ENCODE data around the gene NUP214. TPM values are rescaled to one million over a fixed set of nuclear protein-coding genes. Genes with fewer than 3 reads are reported as not detected.
"Not testable (repeated sequence)": the region's sequence is repeated elsewhere in the genome, so short reads cannot be mapped to it uniquely, and the experiment has no call there.

Gene NUP214
- polyA plus RNA-seq, 4 donors: 34.3 to 70.6 (median 56.7) TPM

DNA sequence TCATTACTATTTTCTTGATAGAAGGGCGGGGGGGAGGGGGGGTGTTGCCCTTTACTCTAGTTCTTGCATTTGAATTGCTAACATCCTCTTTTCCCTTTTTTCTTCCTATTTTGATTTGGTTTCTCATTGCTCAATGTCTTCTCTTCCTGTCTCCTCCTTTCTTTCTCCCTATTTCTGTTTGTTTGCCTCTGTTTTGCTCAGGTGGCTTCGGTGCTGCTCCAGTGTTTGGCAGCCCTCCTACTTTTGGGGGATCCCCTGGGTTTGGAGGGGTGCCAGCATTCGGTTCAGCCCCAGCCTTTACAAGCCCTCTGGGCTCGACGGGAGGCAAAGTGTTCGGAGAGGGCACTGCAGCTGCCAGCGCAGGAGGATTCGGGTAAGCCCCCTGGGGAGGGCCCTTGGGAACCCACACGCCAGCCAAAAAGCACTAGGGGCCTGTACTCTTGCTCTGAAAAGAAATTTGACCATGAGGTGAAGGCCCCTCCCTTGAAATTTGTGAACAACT, 102.6 kb downstream of the NUP214 start:
- no peak for DNase-seq (ENCODE audit: low read depth in 4 of 4, low spot score in 3 of 4)

DNA sequence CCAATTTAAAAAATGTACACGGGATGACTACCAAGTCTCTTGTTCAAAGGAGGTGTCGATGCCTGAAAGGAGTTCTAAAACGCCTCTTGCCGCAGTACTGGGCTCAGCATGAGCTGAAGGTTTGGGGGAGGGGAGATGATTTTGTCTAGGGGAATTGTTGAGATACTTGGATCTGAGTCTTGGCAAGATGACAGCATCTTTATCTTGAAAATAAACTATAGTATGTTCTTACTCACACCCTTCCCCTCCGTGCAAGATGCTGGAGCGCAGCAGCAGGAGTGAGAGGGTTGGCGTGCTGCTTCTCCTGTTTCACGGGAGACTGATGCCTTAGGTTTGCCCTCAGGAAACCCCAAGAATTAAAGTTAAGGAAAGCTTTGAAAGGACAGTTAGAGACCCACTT, 103.6 kb downstream of the NUP214 start:
- no peak for DNase-seq (ENCODE audit: low read depth in 4 of 4, low spot score in 3 of 4)

DNA sequence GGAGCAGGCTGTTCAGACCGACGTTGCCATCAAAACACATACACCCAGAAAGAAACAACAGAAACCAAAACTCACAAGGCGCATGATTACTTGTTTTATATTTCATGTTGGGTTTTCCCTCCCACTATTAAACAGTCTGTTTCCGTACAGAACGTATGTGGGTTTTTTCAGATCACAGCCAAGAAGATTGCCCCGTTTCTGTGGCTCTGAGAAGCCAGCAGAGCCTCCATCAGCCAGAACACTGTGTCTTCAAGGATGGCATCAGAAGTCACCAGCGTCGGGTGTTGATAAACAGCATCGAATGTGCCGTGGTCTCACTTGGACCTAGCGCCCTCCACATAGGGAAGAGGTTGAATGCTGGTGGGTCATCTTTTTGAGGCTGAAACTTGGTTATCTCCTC, 108.2 kb downstream of the NUP214 start:
- no peak for DNase-seq (ENCODE audit: low read depth in 4 of 4, low spot score in 3 of 4)

DNA sequence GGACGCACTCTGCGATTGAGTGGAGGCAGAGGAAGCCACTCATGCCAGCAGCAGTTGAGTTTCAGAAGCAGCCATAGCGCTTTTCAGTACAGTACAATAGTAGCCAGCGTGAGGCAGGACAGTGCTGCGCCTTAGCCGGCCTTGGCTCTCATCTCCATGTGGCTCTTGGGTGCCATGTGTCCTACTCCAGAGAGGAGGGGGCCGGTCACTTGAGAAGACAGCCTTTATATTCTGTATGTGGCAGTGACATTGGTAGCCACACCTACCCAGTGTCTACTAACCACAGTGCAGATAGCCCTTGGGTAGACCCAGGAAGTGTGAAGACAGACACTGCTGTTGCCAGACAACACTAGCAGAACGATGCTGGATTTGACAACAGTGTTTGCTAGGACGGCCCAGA, 108.6 kb downstream of the NUP214 start:
- DNase-seq (ENCODE audit: low read depth in 4 of 4, low spot score in 3 of 4): no peak

DNA sequence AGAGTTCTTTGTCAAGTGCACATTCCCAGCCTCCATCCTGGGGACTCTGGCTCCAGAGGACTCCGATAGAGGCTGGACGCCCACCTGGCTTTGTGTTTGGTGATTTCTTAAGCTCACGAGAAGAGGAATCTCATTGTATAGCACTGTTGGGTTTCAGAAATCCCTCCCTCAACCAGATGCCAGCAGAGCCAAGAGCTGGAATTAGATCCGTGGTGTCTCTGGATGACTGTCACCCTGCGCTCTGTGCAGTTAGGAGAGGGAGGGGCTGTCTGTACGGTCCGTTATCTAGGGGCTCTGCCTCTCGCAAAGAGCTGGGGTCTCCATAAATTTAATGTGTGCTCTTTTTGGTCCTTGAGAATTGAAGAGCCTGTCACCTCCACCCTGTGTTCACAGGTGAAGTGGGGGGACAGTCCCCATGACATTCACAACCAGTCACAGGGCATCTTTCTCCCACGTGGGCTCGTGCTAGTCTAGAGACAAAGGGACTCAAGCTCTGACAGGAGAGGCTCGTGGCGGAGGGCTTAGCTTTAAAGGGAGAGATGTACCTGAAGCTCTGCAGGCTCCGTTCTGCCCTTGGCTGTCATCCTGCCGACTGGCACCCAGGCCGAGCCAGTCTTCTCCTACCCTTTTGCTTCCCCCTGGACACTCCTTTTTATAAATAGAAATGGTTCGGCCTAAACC, 109.6 kb downstream of the NUP214 start:
- DNase-seq (ENCODE audit: low read depth in 4 of 4, low spot score in 3 of 4): no peak

DNA sequence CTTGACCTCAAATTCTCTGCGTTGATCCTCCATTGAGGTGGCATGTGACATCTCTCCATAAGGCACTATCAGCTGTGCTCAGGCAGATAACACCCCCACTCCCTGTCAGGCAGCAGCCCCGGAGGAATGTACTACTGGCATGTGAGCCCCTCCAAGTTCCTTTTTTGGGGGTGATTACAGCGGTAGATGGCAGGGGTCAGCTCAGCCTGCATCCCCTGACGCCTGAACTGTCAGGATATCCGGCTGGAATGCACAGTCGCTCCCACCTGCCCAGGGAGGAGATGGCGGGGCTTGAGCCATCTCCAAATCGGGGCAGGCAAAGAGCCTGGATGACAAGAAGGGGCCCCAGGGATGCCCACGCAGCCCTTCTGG, 110.1 kb downstream of the NUP214 start:
- DNase-seq (ENCODE audit: low read depth in 4 of 4, low spot score in 3 of 4): no peak

DNA sequence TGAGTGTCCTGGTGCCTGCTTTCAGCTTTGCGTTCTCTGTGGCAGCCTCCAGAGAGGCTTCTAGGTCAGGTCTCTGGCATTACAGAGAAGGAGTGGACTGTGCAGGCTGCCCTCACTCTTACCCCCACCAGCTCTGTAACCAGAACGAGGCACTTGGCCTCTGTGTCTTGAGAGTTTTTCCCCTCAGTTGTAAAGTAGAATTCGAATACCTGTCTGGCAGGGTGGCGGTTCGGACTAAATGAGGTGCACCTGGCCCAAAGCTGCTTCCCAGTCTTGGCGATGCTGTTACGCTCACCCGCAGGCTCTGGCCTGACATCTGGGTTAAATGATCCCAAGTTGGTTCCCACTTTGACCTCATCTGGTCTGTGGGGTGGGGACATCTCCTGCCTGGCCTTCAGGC, 110.8 kb downstream of the NUP214 start:
- DNase-seq (ENCODE audit: low read depth in 4 of 4, low spot score in 3 of 4): no peak

DNA sequence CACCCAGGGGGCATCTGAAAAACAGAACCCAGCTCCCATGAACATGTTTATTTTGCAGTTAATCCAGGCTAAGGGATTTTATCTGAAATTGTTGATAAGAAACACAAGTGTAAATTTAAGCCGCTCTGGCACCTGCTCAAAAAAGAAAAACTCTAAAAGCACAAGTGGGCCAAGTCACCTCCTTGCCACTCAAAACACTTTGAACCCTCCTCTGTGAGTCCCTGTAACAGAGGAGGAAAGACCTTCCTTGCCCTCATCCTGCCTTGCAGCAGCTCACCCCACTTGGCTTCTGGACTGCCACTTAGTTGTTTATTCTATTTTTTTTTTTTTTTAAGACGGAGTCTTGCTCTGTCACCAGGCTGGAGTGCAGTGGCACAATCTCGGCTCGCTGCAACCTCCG, 111.4 kb downstream of the NUP214 start:
- no peak for DNase-seq (ENCODE audit: low read depth in 4 of 4, low spot score in 3 of 4)

DNA sequence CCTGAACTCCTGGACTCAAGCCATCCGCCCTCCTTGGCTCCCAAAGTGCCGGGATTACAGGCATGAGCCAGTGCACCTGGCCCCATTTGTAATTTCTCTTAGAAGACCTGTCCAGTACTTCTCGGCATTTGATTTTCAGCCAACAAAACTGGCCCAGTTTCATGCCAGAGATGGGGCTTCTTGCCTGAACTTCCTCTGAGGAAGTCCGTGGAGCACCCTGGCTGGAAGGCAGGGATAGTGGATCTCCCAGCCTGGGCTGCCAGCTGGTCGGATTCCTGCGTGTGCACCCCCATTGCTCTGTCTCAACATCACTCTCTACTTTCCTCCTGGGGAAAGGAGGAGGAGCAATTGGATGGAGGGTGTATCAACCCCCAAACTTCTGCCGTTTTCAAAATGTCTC, 111.9 kb downstream of the NUP214 start:
- no peak for DNase-seq (ENCODE audit: low read depth in 4 of 4, low spot score in 3 of 4)

DNA sequence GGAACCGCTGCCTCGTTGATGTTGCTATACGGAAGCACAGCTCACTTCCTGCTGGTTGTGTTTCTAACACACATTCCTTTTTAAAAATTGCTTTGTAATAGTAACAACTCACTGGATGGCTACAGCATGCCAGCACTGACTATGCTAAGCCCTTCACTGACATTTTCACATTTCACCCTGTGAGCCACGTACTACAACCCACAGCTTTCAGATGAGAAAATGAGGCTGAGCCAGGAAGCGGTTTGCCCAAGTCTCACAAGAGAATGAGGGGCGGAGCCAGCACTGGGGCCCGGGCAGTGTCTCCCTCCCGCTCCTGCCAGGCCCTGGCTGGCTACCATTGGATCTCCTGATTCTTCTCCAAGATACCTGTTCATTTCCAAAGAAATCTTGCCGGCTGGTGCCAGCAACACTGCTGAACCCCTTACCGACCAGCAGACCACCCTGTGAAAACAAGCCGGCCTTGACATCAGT, 112.6 kb downstream of the NUP214 start:
- DNase-seq (ENCODE audit: low read depth in 4 of 4, low spot score in 3 of 4): no peak

DNA sequence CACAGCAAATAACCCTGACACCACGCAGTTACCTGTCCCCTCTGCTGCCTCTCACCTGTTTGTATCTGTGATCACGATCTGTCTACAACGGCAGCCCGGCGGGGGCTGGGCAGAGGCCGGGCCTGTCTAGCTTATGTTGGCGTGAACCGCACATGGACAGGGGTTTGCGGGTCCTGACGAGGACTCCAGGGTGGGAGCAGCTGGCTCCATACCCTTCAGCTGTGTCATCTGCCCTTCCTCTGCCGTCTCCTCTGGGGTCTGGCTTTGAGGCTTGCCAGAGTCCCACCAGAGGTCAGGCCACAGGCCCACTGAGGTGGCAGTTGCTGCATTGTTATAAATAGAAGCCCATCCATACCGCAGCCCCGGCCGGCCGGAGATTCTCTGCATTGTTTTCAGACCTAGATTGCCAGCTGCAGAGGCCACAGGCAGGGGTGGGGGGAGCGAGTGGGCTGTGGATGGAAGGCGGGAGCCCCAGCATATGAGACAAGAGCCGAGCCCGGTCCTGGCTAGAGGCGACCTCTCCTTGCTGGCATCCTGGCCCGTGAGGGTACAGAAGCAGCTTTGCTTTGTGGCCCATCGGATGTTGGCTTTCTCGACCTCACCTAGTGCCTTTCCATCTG, 113.1 kb downstream of the NUP214 start:
- no peak for DNase-seq (ENCODE audit: low read depth in 4 of 4, low spot score in 3 of 4)

DNA sequence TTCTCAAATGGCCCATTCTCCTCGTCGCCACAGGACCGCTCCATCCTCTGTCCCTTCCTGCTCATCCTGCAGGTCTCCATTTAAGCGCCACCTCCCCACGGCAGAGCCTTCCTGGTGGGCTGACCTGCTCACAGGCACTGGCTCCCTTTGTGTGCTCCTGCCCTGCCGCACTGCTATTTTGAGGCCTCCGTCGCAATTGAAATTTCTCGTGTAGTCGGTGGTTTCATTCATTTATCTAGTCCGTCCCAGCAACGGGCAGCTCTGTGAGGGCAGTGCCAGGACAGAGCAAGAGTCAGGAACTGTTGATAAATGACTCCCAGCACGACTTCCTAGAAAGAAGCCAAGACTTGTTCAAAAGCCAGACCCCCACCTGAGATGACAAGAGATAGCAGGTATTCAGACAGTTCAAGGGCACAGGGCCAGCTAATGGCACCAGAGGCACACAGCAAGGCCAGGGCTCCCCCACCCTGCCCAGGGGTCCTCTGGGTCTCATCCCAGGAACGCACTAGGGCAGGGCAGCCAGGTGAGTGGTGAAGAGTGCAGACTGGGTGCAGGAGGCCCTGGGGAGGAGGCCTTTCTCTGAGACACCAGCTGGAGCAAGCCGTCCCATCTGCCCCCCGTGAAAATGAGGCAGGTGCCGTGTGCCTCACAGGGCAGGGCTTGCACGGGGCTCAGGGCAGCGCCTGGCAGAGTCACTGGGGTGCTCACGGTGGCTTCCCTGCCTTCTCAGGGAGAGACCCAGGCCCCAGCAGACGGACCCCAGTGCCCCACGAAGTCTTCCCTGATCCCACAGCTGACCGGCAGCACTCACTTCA, 114.0 kb downstream of the NUP214 start:
- no peak for DNase-seq (ENCODE audit: low read depth in 4 of 4, low spot score in 3 of 4)

DNA sequence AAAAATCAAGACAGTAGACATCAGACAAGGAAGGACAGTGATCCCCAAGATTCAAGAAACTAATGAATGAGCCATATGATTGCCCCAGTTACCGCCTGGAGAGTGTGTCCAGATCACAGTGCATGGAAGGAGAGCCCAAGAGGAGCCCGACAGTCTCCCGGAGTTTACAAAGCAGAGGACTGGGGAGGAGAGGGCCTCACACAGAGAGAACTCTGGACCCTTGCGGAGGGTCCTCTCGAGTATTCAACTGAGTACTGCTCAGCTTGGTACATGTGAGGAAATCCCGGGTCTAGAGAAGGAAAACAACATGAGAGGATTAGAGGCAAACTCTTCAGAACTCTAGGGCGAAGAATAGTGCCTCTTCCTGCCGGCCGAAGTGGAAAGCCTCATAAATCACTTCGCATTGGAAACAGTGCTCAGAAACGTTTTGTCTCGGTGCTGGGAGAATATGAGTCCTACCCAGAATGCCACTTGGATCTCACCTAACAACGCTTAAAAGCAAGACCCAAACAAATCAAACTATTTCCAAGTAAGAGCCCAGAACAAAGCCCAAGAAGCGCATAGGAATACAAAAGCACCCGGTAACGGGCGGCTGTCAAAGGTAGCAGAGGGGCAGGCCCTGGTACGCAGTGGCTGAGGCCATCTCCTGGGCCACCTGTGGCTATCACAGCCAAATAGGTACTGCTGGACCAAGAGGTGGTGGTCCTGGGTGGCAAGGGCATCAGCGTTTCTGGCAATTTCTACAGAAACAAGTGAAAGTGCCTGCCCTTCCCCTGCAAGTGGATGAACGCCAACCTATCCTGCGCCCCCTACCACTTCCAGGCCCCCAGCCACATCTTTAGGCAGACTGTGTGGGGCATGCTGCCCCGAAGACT, 114.9 kb downstream of the NUP214 start:
- DNase-seq (ENCODE audit: low read depth in 4 of 4, low spot score in 3 of 4): no peak

DNA sequence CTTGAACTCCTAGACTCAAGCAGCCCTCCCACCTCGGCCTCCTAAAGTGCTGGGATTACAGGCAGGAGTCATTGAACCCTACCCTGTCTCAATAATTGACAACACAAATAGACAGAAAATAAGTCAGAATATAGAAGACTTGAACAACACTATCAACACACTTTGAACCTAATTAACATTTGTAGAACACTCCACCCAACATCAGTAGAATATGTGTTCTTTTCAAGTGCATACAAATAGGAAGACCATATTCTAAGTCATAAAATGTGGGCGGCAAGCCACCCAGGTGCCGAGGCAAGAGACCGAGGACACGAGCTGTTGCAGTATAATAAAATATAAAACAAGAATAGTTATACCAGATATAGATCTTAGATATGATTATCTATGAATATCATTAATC, 118.9 kb downstream of the NUP214 start:
- not testable (repeated sequence) for DNase-seq (ENCODE audit: low read depth in 4 of 4, low spot score in 3 of 4)

DNA sequence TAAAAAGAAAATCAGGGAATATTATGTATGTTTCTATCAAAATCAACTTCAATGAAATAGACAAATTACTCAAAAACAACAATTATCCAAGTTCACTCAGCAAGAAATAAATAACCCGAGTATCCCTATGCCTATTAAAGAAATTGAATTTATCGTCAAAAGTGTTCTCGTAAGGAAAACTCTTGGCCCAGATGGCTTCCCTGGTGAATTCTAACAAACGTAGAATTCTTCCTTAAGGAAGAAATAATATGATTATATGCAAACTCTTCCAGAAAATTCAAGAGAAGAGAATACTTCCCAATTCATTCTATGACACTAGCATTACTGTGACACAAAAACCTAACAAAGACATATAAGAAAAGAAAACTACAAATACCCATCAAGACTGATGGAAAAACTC, 121.2 kb downstream of the NUP214 start:
- no peak for DNase-seq (ENCODE audit: low read depth in 4 of 4, low spot score in 3 of 4)

DNA sequence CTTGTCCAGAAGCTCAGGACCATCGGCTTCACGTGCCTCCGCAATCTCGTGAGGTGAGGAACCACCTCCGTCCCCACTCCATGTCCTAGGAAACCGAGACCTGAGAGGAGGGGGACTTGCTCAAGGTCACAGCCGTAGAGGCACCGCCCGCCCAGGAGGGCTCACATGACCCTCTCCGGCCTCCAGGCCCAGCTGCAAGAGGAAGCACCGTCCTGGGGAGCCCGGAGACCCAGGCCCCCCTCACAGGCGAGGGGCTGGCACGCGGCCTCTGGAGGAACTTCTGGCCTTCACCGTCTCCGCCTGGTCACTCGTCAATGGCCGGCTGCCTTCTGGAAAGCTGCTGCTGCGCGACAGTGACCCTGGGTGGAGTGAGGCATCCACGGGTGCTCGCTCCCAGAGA, 126.7 kb downstream of the NUP214 start:
- no peak for DNase-seq (ENCODE audit: low read depth in 4 of 4, low spot score in 3 of 4)

DNA sequence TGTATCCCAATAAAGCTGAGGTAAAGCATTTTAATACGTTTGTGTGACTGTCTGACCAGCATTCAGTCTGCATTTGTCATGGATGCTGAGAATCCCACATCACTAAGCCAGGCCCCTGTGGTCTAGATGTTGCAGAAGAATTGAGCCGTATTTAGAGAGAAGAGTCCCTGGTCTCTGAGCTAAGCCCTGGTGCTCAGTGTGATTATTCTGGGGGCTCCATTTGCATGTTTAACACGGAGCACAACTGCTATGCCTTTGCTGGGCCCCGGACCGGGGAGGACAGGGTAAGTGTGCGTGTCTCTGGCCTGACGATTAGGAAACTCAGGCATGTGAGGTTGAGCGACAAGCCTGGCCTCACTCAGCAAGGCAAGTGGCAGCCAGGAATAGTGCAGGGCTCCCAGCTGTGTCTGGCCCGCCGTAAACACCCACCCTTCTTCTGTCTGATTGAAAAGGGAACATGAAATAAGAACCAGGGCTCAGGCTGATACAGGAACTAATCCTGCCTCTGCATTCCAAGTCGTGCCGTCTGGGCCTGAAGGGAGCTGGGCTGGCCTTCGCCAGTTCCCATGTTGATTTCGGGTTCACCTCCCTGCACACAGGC, 128.6 kb downstream of the NUP214 start:
- DNase-seq (ENCODE audit: low read depth in 4 of 4, low spot score in 3 of 4): no peak

DNA sequence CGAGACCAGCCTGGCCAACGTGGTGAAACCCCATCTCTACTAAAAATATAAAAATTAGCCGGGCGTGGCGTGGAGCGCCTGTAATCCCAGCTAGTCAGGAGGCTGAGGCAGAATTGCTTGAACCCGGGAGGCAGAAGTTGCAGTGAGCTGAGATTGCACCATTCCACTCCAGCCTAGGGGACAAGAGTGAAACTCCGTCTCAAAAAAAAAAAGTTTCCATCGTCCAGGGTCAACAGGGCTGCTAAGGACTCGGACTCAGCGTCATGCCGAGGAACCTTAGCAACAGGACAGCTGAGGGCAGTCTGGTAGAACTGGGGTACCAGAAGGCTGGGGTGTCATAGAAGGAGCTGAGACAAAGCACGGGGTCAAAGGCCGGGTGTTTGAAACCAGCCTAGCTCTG, 129.2 kb downstream of the NUP214 start:
- no peak for DNase-seq (ENCODE audit: low read depth in 4 of 4, low spot score in 3 of 4)

DNA sequence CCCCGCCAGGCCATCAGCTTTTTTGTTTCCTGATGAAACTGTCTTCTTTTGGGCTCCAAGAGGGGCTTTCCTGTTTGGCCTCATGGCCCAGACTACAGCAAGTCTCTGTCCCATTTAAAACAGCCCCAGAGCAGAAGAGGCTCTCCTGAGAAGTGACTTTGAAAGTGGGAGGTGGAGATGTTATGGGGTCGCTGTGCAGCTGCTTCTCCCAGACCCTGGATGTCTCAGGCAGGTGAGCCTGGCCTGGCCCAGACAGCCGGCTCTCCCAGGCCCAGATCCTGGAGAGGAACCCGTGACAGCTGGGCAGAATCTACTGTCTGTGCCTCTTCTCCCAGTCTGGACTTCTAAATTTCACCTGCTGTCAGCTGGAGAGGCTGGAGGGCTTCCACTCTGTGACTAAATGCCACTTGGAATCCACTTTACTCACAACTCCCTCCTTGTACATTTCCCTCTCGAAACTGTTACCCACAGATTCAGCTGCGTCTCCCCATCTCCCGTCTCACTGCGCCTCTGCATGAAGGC, 130.4 kb downstream of the NUP214 start:
- no peak for DNase-seq (ENCODE audit: low read depth in 4 of 4, low spot score in 3 of 4)

Measured in left renal pelvis (tissue), 4 donors.